22Rv1 (cell line): ENCODE results near the gene FHL2.

Experiments
- ZFX ChIP-seq: fragments of 450-650 bp; IDR thresholded peaks from 2 replicates; pipeline ENCODE4 v1.6.1; 2017; ENCODE audit warnings: antibody characterized with exemption, borderline replicate concordance
- TF ChIP-seq, protein P1 (sequence below): fragments of 450-650 bp; IDR thresholded peaks from 2 replicates; pipeline ENCODE4 v1.5.1; 2017; ENCODE audit warnings: mild to moderate bottlenecking

DNA sequence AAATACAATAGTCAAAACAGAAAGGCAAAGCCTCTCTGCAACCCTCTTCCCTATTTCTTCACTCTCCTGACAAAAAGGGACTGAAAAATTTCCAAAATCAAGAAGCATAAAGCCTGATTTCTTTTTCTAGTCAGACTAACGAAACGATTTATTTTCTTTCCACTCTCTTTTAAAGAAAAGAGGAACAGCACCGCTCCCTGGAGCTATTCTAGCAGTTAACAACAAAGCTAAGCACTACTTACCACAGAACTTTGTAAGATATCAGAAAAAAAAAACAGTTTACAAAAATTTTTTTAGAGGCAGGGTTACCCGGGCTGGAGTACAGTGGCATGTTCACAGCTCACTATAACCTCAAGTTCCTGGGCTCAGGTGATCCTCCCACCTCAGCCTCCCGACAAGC is 14.4 kb upstream of the FHL2 start:
- TF ChIP-seq, protein P1, sequence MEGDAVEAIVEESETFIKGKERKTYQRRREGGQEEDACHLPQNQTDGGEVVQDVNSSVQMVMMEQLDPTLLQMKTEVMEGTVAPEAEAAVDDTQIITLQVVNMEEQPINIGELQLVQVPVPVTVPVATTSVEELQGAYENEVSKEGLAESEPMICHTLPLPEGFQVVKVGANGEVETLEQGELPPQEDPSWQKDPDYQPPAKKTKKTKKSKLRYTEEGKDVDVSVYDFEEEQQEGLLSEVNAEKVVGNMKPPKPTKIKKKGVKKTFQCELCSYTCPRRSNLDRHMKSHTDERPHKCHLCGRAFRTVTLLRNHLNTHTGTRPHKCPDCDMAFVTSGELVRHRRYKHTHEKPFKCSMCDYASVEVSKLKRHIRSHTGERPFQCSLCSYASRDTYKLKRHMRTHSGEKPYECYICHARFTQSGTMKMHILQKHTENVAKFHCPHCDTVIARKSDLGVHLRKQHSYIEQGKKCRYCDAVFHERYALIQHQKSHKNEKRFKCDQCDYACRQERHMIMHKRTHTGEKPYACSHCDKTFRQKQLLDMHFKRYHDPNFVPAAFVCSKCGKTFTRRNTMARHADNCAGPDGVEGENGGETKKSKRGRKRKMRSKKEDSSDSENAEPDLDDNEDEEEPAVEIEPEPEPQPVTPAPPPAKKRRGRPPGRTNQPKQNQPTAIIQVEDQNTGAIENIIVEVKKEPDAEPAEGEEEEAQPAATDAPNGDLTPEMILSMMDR = no peak
- TF ChIP-seq ZFX = no peak
